A549 (cell line): ENCODE results near the gene TFAM. TPM values are rescaled to one million over a fixed set of nuclear protein-coding genes. Genes with fewer than 3 reads are reported as not detected.

Source experiments
- ATAC-seq, 2 experiments: fragments of 200-7000 bp in 1 of 2; fragments of >200 bp in 1 of 2; cut with Nextera tagmentation in 1 of 2; cut with Tn5 transposase in 1 of 2; 3 replicates each; pipeline versions ENCODE4 v1.8.0 to v1.9.1; 2018 to 2020; ENCODE audit warnings: mild to moderate bottlenecking in 1 of 2, moderate library complexity in 1 of 2
- CTCF ChIA-PET: fragments of 300-600 bp; sonication (Branson Sonifier 250); formaldehyde crosslinking; extraction: SDS; loops from one replicate; lab custom pipeline; 2021; ENCODE audit warnings: antibody characterized with exemption, inconsistent platforms; lab: Yijun Ruan, JAX
- POLR2A ChIA-PET: fragments of 350-600 bp; formaldehyde crosslinking; extraction: SDS; loops from one replicate; lab custom pipeline; 2021; ENCODE audit warnings: antibody characterized with exemption, inconsistent platforms; lab: Yijun Ruan, JAX
- DNase-seq, 2 experiments: peaks; one replicate each; pipeline versions ENCODE4 v3.0.0 to v3.0.0-alpha.2; 2011 to 2016; ENCODE audit warnings: low read depth in 1 of 2, low spot score in 1 of 2
- FAIRE-seq: peaks from 2 replicates; lab custom pipeline; 2011; peaks lifted over from hg19 to GRCh38; lab: Jason Lieb, UNC
- H3K27ac ChIP-seq, 2 experiments: fragments of >200 bp; sonication (Bioruptor Twin); formaldehyde crosslinking; 3 replicates each; pipeline ENCODE4 v1.5.1; 2016 to 2017
- H3K4me1 ChIP-seq: fragments of >200 bp; sonication (Bioruptor Twin); formaldehyde crosslinking; 3 replicates; pipeline ENCODE4 v1.6.1; 2016
- H3K4me2 ChIP-seq: fragments of >200 bp; sonication (Bioruptor Twin); formaldehyde crosslinking; 3 replicates; pipeline ENCODE4 v1.6.1; 2016
- H3K4me3 ChIP-seq: fragments of >200 bp; sonication (Bioruptor Twin); formaldehyde crosslinking; 3 replicates; pipeline ENCODE4 v1.5.1; 2016
- H3K9me3 ChIP-seq: fragments of >200 bp; sonication (Bioruptor Twin); formaldehyde crosslinking; 3 replicates; pipeline ENCODE4 v1.6.1; 2016
- BHLHE40 ChIP-seq: IDR thresholded peaks from 2 replicates; pipeline ENCODE4 v1.6.1; 2012; ENCODE audit warnings: low read depth, low read length, inconsistent platforms
- CBX8 ChIP-seq: fragments of 200-600 bp; sonication (generic); IDR thresholded peaks from 2 replicates; pipeline ENCODE4 v1.6.1; 2016
- CHD2 ChIP-seq: fragments of 150-350 bp; IDR thresholded peaks from 2 replicates; pipeline ENCODE4 v1.6.1; 2014; ENCODE audit warnings: low read length; ENCODE audit not compliant: partially characterized antibody
- CHD4 ChIP-seq: fragments of 200-600 bp; sonication (generic); IDR thresholded peaks from 2 replicates; pipeline ENCODE4 v1.6.1; 2016; ENCODE audit warnings: antibody characterized with exemption, mild to moderate bottlenecking, borderline replicate concordance
- ESRRA ChIP-seq: fragments of 150-350 bp; IDR thresholded peaks from 2 replicates; pipeline ENCODE4 v1.6.1; 2014; ENCODE audit warnings: mild to moderate bottlenecking, low read length, borderline replicate concordance
- FOSB ChIP-seq: fragments of 250-450 bp; sonication (Bioruptor Pico); IDR thresholded peaks from 2 replicates; pipeline ENCODE4 v1.5.0; 2020; ENCODE audit warnings: mild to moderate bottlenecking, moderate library complexity
- HEYL ChIP-seq: fragments of 250-450 bp; sonication (Bioruptor Pico); IDR thresholded peaks from 2 replicates; pipeline ENCODE4 v1.8.0; 2021; ENCODE audit warnings: mild to moderate bottlenecking, moderate library complexity
- HOXA7 ChIP-seq: fragments of 250-450 bp; sonication (Bioruptor Pico); IDR thresholded peaks from 2 replicates; pipeline ENCODE4 v1.5.0; 2020; ENCODE audit warnings: mild to moderate bottlenecking, moderate library complexity
- HOXB5 ChIP-seq: fragments of 250-450 bp; sonication (Bioruptor Pico); IDR thresholded peaks from 2 replicates; pipeline ENCODE4 v1.5.0; 2020; ENCODE audit warnings: mild to moderate bottlenecking, moderate library complexity
- JUN ChIP-seq, 2 experiments: fragments of >200 bp; sonication (Bioruptor Twin); formaldehyde crosslinking; IDR thresholded peaks; 2 replicates in 1 of 2; 3 replicates in 1 of 2; pipeline ENCODE4 v1.6.1; 2016 to 2017
- JUNB ChIP-seq: fragments of >200 bp; sonication (Bioruptor Twin); formaldehyde crosslinking; IDR thresholded peaks from 2 replicates; pipeline ENCODE4 v1.6.1; 2016
- MYC ChIP-seq: IDR thresholded peaks from 2 replicates; pipeline ENCODE4 v1.6.1; 2012; ENCODE audit warnings: mild to moderate bottlenecking, inconsistent platforms, low read length, improper control_type of control experiment, borderline replicate concordance
- NPAS2 ChIP-seq: fragments of 250-450 bp; sonication (Bioruptor Pico); IDR thresholded peaks from 2 replicates; pipeline ENCODE4 v1.8.0; 2022; ENCODE audit warnings: mild to moderate bottlenecking, moderate library complexity, borderline replicate concordance
- POLR2AphosphoS2 ChIP-seq: conservative IDR thresholded peaks from 2 replicates; pipeline ENCODE4 v1.6.1; 2012; ENCODE audit warnings: low read length, improper control_type of control experiment, inconsistent platforms
- RARB ChIP-seq: fragments of 250-450 bp; sonication (Bioruptor Pico); IDR thresholded peaks from 2 replicates; pipeline ENCODE4 v1.8.0; 2021; ENCODE audit warnings: mild to moderate bottlenecking, moderate library complexity
- TP53 ChIP-seq: fragments of 250-450 bp; sonication (Bioruptor Pico); IDR thresholded peaks from 2 replicates; pipeline ENCODE4 v1.5.0; 2021; ENCODE audit warnings: mild to moderate bottlenecking, moderate library complexity
- ZC3H11A ChIP-seq: fragments of 450-650 bp; IDR thresholded peaks from 2 replicates; pipeline ENCODE4 v1.6.1; 2014; ENCODE audit warnings: antibody characterized with exemption, mild to moderate bottlenecking
- ZNF302 ChIP-seq: fragments of 250-450 bp; sonication (Bioruptor Pico); IDR thresholded peaks from 2 replicates; pipeline ENCODE4 v1.9.0; 2021; ENCODE audit warnings: inconsistent platforms, mild to moderate bottlenecking, moderate library complexity
- ZSCAN20 ChIP-seq: fragments of 250-450 bp; sonication (Bioruptor Pico); IDR thresholded peaks from 2 replicates; pipeline ENCODE4 v1.8.0; 2022; ENCODE audit warnings: mild to moderate bottlenecking, moderate library complexity
- WGBS: methylation state at CpG from one replicate; pipeline ENCODE4 v1.1.6; 2017; ENCODE audit errors: missing lambda C conversion rate; 5-methylcytosine and 5-hydroxymethylcytosine counted together
- polyA plus RNA-seq, 4 experiments: library from polyadenylated mRNA; depleted of rRNA in 3 of 4; stranded (reverse); fragments of >200 nt; fragmentation: RNase III in 1 of 4; extraction: RNeasy Plus Mini Kit Qiagen cat#74134 plus additional on column Dnase treatment in 1 of 4; gene quantifications; 2 replicates in 3 of 4; 3 replicates in 1 of 4; pipeline ENCODE4 v1.2.3, GENCODE V29; 2011 to 2017
- TF ChIP-seq, protein P1 (sequence below): fragments of 250-450 bp; sonication (Bioruptor Pico); IDR thresholded peaks from 2 replicates; pipeline ENCODE4 v1.5.0; 2021; ENCODE audit warnings: mild to moderate bottlenecking, moderate library complexity, borderline replicate concordance
- TF ChIP-seq, protein P2 (sequence below): IDR thresholded peaks from 2 replicates; pipeline ENCODE4 v1.6.1; 2012
- TF ChIP-seq, protein P3 (sequence below): fragments of 450-650 bp; IDR thresholded peaks from 2 replicates; pipeline ENCODE4 v1.6.1; 2014; ENCODE audit warnings: antibody characterized with exemption
- TF ChIP-seq, protein P4 (sequence below): fragments of >200 bp; sonication (Bioruptor Twin); formaldehyde crosslinking; IDR thresholded peaks from 3 replicates; pipeline ENCODE4 v1.6.1; 2016
- TF ChIP-seq, protein P5 (sequence below): fragments of 150-350 bp; IDR thresholded peaks from 2 replicates; pipeline ENCODE4 v1.6.1; 2014; ENCODE audit warnings: low read depth, mild to moderate bottlenecking, low read length
- TF ChIP-seq, protein P6 (sequence below): fragments of >200 bp; sonication (Bioruptor Twin); formaldehyde crosslinking; IDR thresholded peaks from 2 replicates; pipeline ENCODE4 v1.6.1; 2016

TFAM gene
- polyA plus RNA-seq, 2 of the 4 experiments (the other 2 are of a cell fraction): 61.2 to 66.9 TPM

DNA sequence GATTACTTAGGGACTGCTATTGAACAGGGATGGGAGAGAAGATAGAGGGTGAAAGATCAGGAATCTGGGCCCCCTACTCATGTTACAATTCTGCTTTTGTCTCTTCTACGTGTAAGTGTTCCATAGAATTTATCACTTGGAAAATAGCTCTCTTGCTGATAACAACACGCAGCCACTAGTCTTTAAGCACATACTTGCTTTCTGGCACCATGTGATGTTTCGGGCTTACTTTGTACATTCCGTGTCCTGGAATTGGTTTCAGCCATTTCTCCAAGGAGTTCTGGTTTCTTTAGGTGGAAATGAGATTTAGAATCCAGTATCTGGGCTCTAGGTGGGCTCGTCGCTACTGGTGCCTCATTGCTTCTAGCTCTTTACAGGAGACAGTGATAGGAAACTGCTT lies 59.7 kb downstream of the TFAM start:
- Histone ChIP-seq H3K4me3 (no peak overlapping the region), H3K4me2 (no peak overlapping the region), H3K27ac (no peak overlapping the region), H3K9me3 (0 out of 3 replicates have a peak, but pooled peaks cover 2% of the 10 kb centered on the region), H3K4me1 (no peaks in the 10 kb centered on the region)
- FAIRE-seq: no peak
- ATAC-seq: no peak
- CTCF ChIA-PET: no interaction called here
- POLR2A ChIA-PET: interaction anchor here (0.5 kb wide), 1 partner anchor 9 kb away, joined by 4 read pairs; no protein-coding TSS in a partner anchor
- no peak for DNase-seq
- TF ChIP-seq JUNB: no peak
- TF ChIP-seq, protein P1, sequence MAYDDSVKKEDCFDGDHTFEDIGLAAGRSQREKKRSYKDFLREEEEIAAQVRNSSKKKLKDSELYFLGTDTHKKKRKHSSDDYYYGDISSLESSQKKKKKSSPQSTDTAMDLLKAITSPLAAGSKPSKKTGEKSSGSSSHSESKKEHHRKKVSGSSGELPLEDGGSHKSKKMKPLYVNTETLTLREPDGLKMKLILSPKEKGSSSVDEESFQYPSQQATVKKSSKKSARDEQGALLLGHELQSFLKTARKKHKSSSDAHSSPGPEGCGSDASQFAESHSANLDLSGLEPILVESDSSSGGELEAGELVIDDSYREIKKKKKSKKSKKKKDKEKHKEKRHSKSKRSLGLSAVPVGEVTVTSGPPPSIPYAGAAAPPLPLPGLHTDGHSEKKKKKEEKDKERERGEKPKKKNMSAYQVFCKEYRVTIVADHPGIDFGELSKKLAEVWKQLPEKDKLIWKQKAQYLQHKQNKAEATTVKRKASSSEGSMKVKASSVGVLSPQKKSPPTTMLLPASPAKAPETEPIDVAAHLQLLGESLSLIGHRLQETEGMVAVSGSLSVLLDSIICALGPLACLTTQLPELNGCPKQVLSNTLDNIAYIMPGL (CRISPR knock-in tag): no peak
- no peak for TF ChIP-seq ZSCAN20
- TF ChIP-seq FOSB (CRISPR knock-in tag): no peak
- TF ChIP-seq CHD4: no peak
- TF ChIP-seq TP53 (CRISPR knock-in tag): no peak
- no peak for TF ChIP-seq HOXA7 (CRISPR knock-in tag)
- TF ChIP-seq, protein P2, sequence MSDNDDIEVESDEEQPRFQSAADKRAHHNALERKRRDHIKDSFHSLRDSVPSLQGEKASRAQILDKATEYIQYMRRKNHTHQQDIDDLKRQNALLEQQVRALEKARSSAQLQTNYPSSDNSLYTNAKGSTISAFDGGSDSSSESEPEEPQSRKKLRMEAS: no peak
- TF ChIP-seq ESRRA: no peak
- no peak for TF ChIP-seq NPAS2 (CRISPR knock-in tag)
- TF ChIP-seq CBX8: no peak
- TF ChIP-seq, protein P3, sequence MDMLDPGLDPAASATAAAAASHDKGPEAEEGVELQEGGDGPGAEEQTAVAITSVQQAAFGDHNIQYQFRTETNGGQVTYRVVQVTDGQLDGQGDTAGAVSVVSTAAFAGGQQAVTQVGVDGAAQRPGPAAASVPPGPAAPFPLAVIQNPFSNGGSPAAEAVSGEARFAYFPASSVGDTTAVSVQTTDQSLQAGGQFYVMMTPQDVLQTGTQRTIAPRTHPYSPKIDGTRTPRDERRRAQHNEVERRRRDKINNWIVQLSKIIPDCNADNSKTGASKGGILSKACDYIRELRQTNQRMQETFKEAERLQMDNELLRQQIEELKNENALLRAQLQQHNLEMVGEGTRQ: no peak
- no peak for TF ChIP-seq ZC3H11A
- TF ChIP-seq, protein P4, sequence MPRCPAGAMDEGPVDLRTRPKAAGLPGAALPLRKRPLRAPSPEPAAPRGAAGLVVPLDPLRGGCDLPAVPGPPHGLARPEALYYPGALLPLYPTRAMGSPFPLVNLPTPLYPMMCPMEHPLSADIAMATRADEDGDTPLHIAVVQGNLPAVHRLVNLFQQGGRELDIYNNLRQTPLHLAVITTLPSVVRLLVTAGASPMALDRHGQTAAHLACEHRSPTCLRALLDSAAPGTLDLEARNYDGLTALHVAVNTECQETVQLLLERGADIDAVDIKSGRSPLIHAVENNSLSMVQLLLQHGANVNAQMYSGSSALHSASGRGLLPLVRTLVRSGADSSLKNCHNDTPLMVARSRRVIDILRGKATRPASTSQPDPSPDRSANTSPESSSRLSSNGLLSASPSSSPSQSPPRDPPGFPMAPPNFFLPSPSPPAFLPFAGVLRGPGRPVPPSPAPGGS: no peak
- no peak for TF ChIP-seq ZNF302 (CRISPR knock-in tag)
- TF ChIP-seq RARB (CRISPR knock-in tag): no peak
- 85% methylated on average over 6 of the region's 6 CpGs for WGBS

DNA sequence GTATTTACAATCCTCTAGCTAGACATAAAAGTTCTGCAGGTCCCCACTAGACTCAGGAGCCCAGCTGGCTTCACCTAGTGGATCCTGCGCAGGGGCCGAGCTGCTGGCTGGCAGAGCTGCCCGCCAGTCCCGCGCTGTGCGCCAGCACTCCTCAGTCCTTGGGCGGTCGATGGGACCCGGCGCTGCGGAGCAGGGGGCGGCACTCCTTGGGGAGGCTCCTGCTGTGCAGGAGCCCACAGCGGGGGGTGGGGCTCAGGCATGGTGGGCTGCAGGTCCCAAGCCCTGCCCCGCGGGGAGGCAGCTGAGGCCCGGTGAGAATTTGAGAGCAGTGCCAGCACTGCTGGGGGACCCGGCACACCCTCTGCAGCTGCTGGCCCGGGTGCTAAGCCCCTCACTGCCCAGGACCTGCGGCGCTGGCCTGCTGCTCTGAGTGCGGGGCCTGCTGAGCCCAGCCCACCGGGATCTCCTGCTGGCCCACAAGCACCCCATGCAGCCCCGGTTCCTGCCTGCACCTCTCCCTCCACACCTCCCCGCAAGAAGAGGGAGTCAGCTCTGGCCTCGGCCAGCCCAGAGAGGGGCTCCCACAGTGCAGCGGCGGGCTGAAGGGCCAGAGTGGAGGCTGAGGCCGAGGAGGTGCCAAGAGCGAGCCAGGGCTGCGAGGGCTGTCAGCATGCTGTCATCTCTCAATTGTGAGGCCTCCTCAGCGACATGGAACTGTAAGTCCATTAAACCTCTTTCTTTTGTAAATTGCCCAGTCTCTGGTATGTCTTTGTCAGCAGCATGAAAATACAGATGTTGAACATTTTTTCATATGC lies 63.1 kb downstream of the TFAM start:
- ATAC-seq (no peak), FAIRE-seq (no peak), DNase-seq (no peak)
- 76% methylated on average over 10 of the region's 31 CpGs for WGBS
- Histone ChIP-seq H3K4me2 (no peak overlapping the region), H3K4me3 (no peak overlapping the region), H3K27ac (no peak overlapping the region), H3K4me1 (no peaks in the 10 kb centered on the region), H3K9me3 (0 out of 3 replicates have a peak, but pooled peaks cover 2% of the 10 kb centered on the region)
- ChIA-PET CTCF (interaction anchor here (1.2 to 1.4 kb wide), 2 partner anchors 13 to 20 kb away, joined by 3 to 4 read pairs; no protein-coding TSS in a partner anchor), POLR2A (no interaction called here)
- TF ChIP-seq, protein P5, sequence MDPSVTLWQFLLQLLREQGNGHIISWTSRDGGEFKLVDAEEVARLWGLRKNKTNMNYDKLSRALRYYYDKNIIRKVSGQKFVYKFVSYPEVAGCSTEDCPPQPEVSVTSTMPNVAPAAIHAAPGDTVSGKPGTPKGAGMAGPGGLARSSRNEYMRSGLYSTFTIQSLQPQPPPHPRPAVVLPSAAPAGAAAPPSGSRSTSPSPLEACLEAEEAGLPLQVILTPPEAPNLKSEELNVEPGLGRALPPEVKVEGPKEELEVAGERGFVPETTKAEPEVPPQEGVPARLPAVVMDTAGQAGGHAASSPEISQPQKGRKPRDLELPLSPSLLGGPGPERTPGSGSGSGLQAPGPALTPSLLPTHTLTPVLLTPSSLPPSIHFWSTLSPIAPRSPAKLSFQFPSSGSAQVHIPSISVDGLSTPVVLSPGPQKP: no peak
- no peak for TF ChIP-seq ZSCAN20
- TF ChIP-seq BHLHE40: no peak
- no peak for TF ChIP-seq MYC
- TF ChIP-seq, protein P6, sequence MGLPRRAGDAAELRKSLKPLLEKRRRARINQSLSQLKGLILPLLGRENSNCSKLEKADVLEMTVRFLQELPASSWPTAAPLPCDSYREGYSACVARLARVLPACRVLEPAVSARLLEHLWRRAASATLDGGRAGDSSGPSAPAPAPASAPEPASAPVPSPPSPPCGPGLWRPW: no peak
- no peak for TF ChIP-seq CHD2
- no peak for TF ChIP-seq JUN (IDR thresholded peaks at IDR 0.05)
- no peak for TF ChIP-seq POLR2AphosphoS2
- TF ChIP-seq, protein P3: no peak
- TF ChIP-seq NPAS2 (CRISPR knock-in tag): no peak
- TF ChIP-seq HEYL (CRISPR knock-in tag): no peak
- TF ChIP-seq, protein P1 (CRISPR knock-in tag): no peak
- TF ChIP-seq ZNF302 (CRISPR knock-in tag): no peak
- no peak for TF ChIP-seq HOXB5 (CRISPR knock-in tag)
